SK-N-MC (cell line): Measurements from ENCODE around the gene TBXA2R.

Experiments
- DNase-seq: peaks from one replicate; pipeline ENCODE4 v3.0.0-alpha.2; 2011; ENCODE audit warnings: low read depth, low spot score
- H3K27ac ChIP-seq: fragments of 200-600 bp; sonication (generic); 2 replicates; pipeline ENCODE4 v1.5.1; 2016; ENCODE audit warnings: mixed run types
- H3K36me3 ChIP-seq: fragments of 200-600 bp; sonication (generic); 2 replicates; pipeline ENCODE4 v1.6.1; 2017; ENCODE audit warnings: antibody characterized with exemption, low read length, mixed read lengths; ENCODE audit not compliant: insufficient read depth
- H3K4me3 ChIP-seq: fragments of 200-600 bp; sonication (generic); 2 replicates; pipeline ENCODE4 v1.5.1; 2016
- H3K9ac ChIP-seq: fragments of 200-600 bp; sonication (generic); 2 replicates; pipeline ENCODE4 v1.8.0; 2017; ENCODE audit warnings: mixed run types, mixed read lengths; ENCODE audit not compliant: insufficient read length
- H3K9me3 ChIP-seq: fragments of 200-600 bp; sonication (generic); 2 replicates; pipeline ENCODE4 v1.6.1; 2017; ENCODE audit warnings: low read depth, mild to moderate bottlenecking, antibody characterized with exemption, low read length, moderate library complexity, mixed read lengths
- EZH2 ChIP-seq: fragments of 200-600 bp; sonication (generic); IDR thresholded peaks from one replicate; pipeline ENCODE4 v1.6.1; 2017; ENCODE audit warnings: antibody characterized with exemption
- FOXP2 ChIP-seq: optimal IDR thresholded peaks from 2 replicates; pipeline ENCODE3; 2011; ENCODE audit warnings: mild to moderate bottlenecking, moderate library complexity; ENCODE audit not compliant: insufficient read depth; ENCODE audit errors: extremely low read length, control extremely low read depth
- POLR2AphosphoS5 ChIP-seq: IDR thresholded peaks from 2 replicates; pipeline ENCODE4 v1.6.1; 2012; ENCODE audit warnings: mild to moderate bottlenecking, low read depth, low read length, borderline replicate concordance

TBXA2R gene

GRCh38 chr19:3605361-3605760 lies 1.3 kb downstream of the TBXA2R start:
- no peak overlapping the region for H3K9ac ChIP-seq
- no peak for TF ChIP-seq EZH2
- TF ChIP-seq POLR2AphosphoS5: no peak
- no peak for TF ChIP-seq FOXP2

GRCh38 chr19:3604987-3605343 lies 1.7 kb downstream of the TBXA2R start:
- H3K27ac ChIP-seq: no peak overlapping the region
- H3K9ac ChIP-seq: no peak overlapping the region
- H3K36me3 ChIP-seq: no peaks in the 10 kb centered on the region
- no peak for DNase-seq
- TF ChIP-seq POLR2AphosphoS5 (no peak), EZH2 (no peak), FOXP2 (no peak)
- H3K9me3 ChIP-seq: no peaks in the 10 kb centered on the region
- H3K4me3 ChIP-seq: no peak overlapping the region

More at GRCh38 chr19:3605361-3605760, 1.3 kb downstream of the TBXA2R start:
- H3K4me3 ChIP-seq: no peak overlapping the region
- H3K27ac ChIP-seq: no peak overlapping the region
- H3K36me3 ChIP-seq: no peaks in the 10 kb centered on the region
- no peaks in the 10 kb centered on the region for H3K9me3 ChIP-seq
- no peak for DNase-seq

- TF ChIP-seq FOXP2: no peak
- no peak for TF ChIP-seq EZH2
- TF ChIP-seq POLR2AphosphoS5: no peak
- DNase-seq: no peak
- Histone ChIP-seq H3K36me3 (no peaks in the 10 kb centered on the region), H3K9ac (no peak overlapping the region), H3K27ac (no peak overlapping the region), H3K9me3 (no peaks in the 10 kb centered on the region), H3K4me3 (no peak overlapping the region)
These were observed 2.3 kb downstream of the TBXA2R start for GRCh38 chr19:3604227-3604986.

GRCh38 chr19:3603121-3603811 lies 3.4 kb downstream of the TBXA2R start:
- DNase-seq: no peak
- no peaks in the 10 kb centered on the region for H3K9me3 ChIP-seq
- no peak overlapping the region for H3K4me3 ChIP-seq
- no peaks in the 10 kb centered on the region for H3K36me3 ChIP-seq
- TF ChIP-seq POLR2AphosphoS5: no peak
- H3K27ac ChIP-seq: no peak overlapping the region
- no peak overlapping the region for H3K9ac ChIP-seq

- no peaks in the 10 kb centered on the region for H3K36me3 ChIP-seq
- no peak overlapping the region for H3K9ac ChIP-seq
- no peak overlapping the region for H3K27ac ChIP-seq
- TF ChIP-seq EZH2: no peak
- no peak for TF ChIP-seq FOXP2
- no peak for TF ChIP-seq POLR2AphosphoS5
- no peak overlapping the region for H3K4me3 ChIP-seq
- no peak for DNase-seq
- H3K9me3 ChIP-seq: no peaks in the 10 kb centered on the region
These were observed 5.7 kb downstream of the TBXA2R start for GRCh38 chr19:3601021-3601420.

- H3K36me3 ChIP-seq: no peaks in the 10 kb centered on the region
- H3K4me3 ChIP-seq: no peak overlapping the region
- DNase-seq: no peak
- H3K9me3 ChIP-seq: no peaks in the 10 kb centered on the region
- H3K9ac ChIP-seq: no peak overlapping the region
- TF ChIP-seq FOXP2 (no peak), POLR2AphosphoS5 (no peak), EZH2 (no peak)
- no peak overlapping the region for H3K27ac ChIP-seq
These were observed 6.9 kb downstream of the TBXA2R start for GRCh38 chr19:3599776-3600187.

GRCh38 chr19:3595521-3596061 lies 11.1 kb downstream of the TBXA2R start:
- H3K27ac ChIP-seq: no peak overlapping the region
- H3K4me3 ChIP-seq: no peak overlapping the region
- DNase-seq: no peak

GRCh38 chr19:3593156-3593555 lies 13.5 kb downstream of the TBXA2R start:
- H3K36me3 ChIP-seq: no peaks in the 10 kb centered on the region
- no peak for TF ChIP-seq FOXP2
- no peak for DNase-seq
- no peak overlapping the region for H3K4me3 ChIP-seq
- no peaks in the 10 kb centered on the region for H3K9me3 ChIP-seq
- no peak overlapping the region for H3K9ac ChIP-seq
- no peak overlapping the region for H3K27ac ChIP-seq

More at GRCh38 chr19:3595521-3596061, 11.1 kb downstream of the TBXA2R start:
- no peak for TF ChIP-seq EZH2
- Histone ChIP-seq H3K9me3 (no peaks in the 10 kb centered on the region), H3K9ac (no peak overlapping the region), H3K36me3 (no peaks in the 10 kb centered on the region)

GRCh38 chr19:3591876-3592613 lies 14.6 kb downstream of the TBXA2R start:
- Histone ChIP-seq H3K4me3 (no peak overlapping the region), H3K27ac (no peak overlapping the region), H3K9me3 (no peaks in the 10 kb centered on the region), H3K9ac (no peak overlapping the region), H3K36me3 (no peaks in the 10 kb centered on the region)
- TF ChIP-seq POLR2AphosphoS5: no peak
- no peak for DNase-seq
